ENCODE data around the gene DAGLA. TPM values are rescaled to one million over a fixed set of nuclear protein-coding genes. Genes with fewer than 3 reads are reported as not detected.
A peak's percentile ranks its signal among the peaks of the same experiment; 100 is the strongest.

The DAGLA gene
- total RNA-seq, 3 donors from 2014 or later, result 2.4 to 4.5 (median 3.3) TPM

GRCh38 chr11:61679296-61679695, 895 bp upstream of the DAGLA start:
- intact Hi-C loops (cut with DNase I; ENCODE audit: low total_unique reads), result loop anchor here (10.0 kb wide), 1 partner anchor 56 kb away; no protein-coding TSS in a partner anchor
- no peak overlapping the region for H3K4me3 ChIP-seq
- no peaks in the 10 kb centered on the region for H3K27me3 ChIP-seq
- peak overlapping the region in 1 of 2 donors; percentile 79 for H3K27ac ChIP-seq
- TF ChIP-seq POLR2A (IDR thresholded peaks at IDR 0.05) (no peak), CTCF (IDR thresholded peaks at IDR 0.05) (no peak), POLR2AphosphoS5 (IDR thresholded peaks at IDR 0.05) (no peak)
- H3K9me3 ChIP-seq, result no peaks in the 10 kb centered on the region
- H3K36me3 ChIP-seq, result no peaks in the 10 kb centered on the region
- no peak for DNase-seq (ENCODE audit: low spot score in 2 of 2)
- H3K4me1 ChIP-seq, result no peaks in the 10 kb centered on the region

- Histone ChIP-seq H3K4me1 (no peaks in the 10 kb centered on the region), H3K27me3 (no peaks in the 10 kb centered on the region), H3K27ac (peak overlapping the region; percentile 65 to 79), H3K36me3 (no peaks in the 10 kb centered on the region), H3K4me3 (peak overlapping the region; percentile 51 to 76 (median 60)), H3K9me3 (no peaks in the 10 kb centered on the region)
- intact Hi-C loops (cut with DNase I; ENCODE audit: low total_unique reads), result no loop called here
- DNase-seq (ENCODE audit: low spot score in 2 of 2), result no peak
- TF ChIP-seq POLR2A (IDR thresholded peaks at IDR 0.05), result no peak
Observed at GRCh38 chr11:61680622-61681221, 531 bp downstream of the DAGLA start.

GRCh38 chr11:61682093-61682732, 2.0 kb downstream of the DAGLA start:
- Histone ChIP-seq H3K9me3 (no peaks in the 10 kb centered on the region), H3K36me3 (no peaks in the 10 kb centered on the region), H3K4me1 (no peaks in the 10 kb centered on the region), H3K4me3 (peak overlapping the region in 1 of 3 donors; percentile 20), H3K27me3 (no peaks in the 10 kb centered on the region), H3K27ac (peak overlapping the region; percentile 13 to 48)
- DNase-seq (ENCODE audit: low spot score in 2 of 2), result no peak
- TF ChIP-seq CTCF (IDR thresholded peaks at IDR 0.05), result no peak
- TF ChIP-seq POLR2A (IDR thresholded peaks at IDR 0.05), result no peak
- TF ChIP-seq POLR2AphosphoS5 (IDR thresholded peaks at IDR 0.05), result peak in 2 of 3 donors; percentile 22 to 41
- intact Hi-C loops (cut with DNase I; ENCODE audit: low total_unique reads), result no loop called here

GRCh38 chr11:61682906-61683675, 2.9 kb downstream of the DAGLA start:
- TF ChIP-seq CTCF (IDR thresholded peaks at IDR 0.05) (no peak), POLR2AphosphoS5 (IDR thresholded peaks at IDR 0.05) (no peak), POLR2A (IDR thresholded peaks at IDR 0.05) (no peak)
- no peak overlapping the region for H3K4me3 ChIP-seq
- H3K36me3 ChIP-seq, result no peaks in the 10 kb centered on the region
- H3K27me3 ChIP-seq, result no peaks in the 10 kb centered on the region
- H3K9me3 ChIP-seq, result no peaks in the 10 kb centered on the region
- no peaks in the 10 kb centered on the region for H3K4me1 ChIP-seq
- intact Hi-C loops (cut with DNase I; ENCODE audit: low total_unique reads), result no loop called here
- DNase-seq (ENCODE audit: low spot score in 2 of 2), result no peak
- H3K27ac ChIP-seq, result peak overlapping the region; percentile 13 to 48

- TF ChIP-seq POLR2AphosphoS5 (IDR thresholded peaks at IDR 0.05), result peak in 1 of 3 donors; percentile 44
- no peak for TF ChIP-seq CTCF (IDR thresholded peaks at IDR 0.05)
- no peak for TF ChIP-seq POLR2A (IDR thresholded peaks at IDR 0.05)
- Histone ChIP-seq H3K9me3 (no peaks in the 10 kb centered on the region), H3K27me3 (no peaks in the 10 kb centered on the region), H3K36me3 (no peaks in the 10 kb centered on the region), H3K4me3 (peak overlapping the region in 1 of 3 donors; percentile 32), H3K4me1 (peaks cover 0 to 5% of the 10 kb centered on the region in 2 donors), H3K27ac (no peak overlapping the region)
- no peak for DNase-seq (ENCODE audit: low spot score in 2 of 2)
- intact Hi-C loops (cut with DNase I; ENCODE audit: low total_unique reads), result no loop called here
Observed at GRCh38 chr11:61683961-61684869, 4.0 kb downstream of the DAGLA start.
